Lung (tissue), 12 donors: ENCODE data around the gene EXOC6B. TPM values are rescaled to one million over a fixed set of nuclear protein-coding genes. Genes with fewer than 3 reads are reported as not detected.

ENCODE experiments used
- ATAC-seq: fragments of 200-7000 bp; cut with Tn5 transposase; one replicate; pipeline ENCODE4 v1.9.1; 2020; ENCODE audit warnings: moderate number of reproducible peaks; ENCODE audit not compliant: insufficient read depth, low FRiP score
- DNase-seq, 3 donors: peaks; one replicate each; pipeline ENCODE4 v3.0.0-alpha.2; 2013 to 2017
- H3K27ac ChIP-seq, 2 donors: one replicate each; pipeline ENCODE4 v1.5.1; 2013; ENCODE audit warnings: mild to moderate bottlenecking in 2 of 2, moderate library complexity in 2 of 2, control low read depth in 1 of 2, inconsistent platforms in 1 of 2, low read depth in 1 of 2, low read length in 1 of 2
- H3K27me3 ChIP-seq, 3 donors: one replicate each; pipeline ENCODE4 v1.5.1; 2013; ENCODE audit warnings: low read length in 2 of 3; ENCODE audit not compliant: control insufficient read depth in 3 of 3, insufficient read depth in 3 of 3
- H3K36me3 ChIP-seq, 4 donors: one replicate each; pipeline ENCODE4 v1.5.1; 2013; ENCODE audit warnings: low read length in 4 of 4, mild to moderate bottlenecking in 1 of 4, moderate library complexity in 1 of 4; ENCODE audit not compliant: control insufficient read depth in 4 of 4, insufficient read depth in 4 of 4
- H3K4me1 ChIP-seq, 5 donors: one replicate each; pipeline ENCODE4 v1.5.1; 2013; ENCODE audit warnings: low read length in 5 of 5, mild to moderate bottlenecking in 2 of 5, moderate library complexity in 1 of 5; ENCODE audit not compliant: control insufficient read depth in 5 of 5, insufficient read depth in 5 of 5
- H3K4me3 ChIP-seq: one replicate; pipeline ENCODE4 v1.5.1; 2013; ENCODE audit warnings: mild to moderate bottlenecking, control low read depth, moderate library complexity
- H3K9ac ChIP-seq, 2 donors: one replicate each; pipeline ENCODE4 v1.5.1; 2013; ENCODE audit warnings: low read length in 2 of 2, control low read depth in 1 of 2; ENCODE audit not compliant: insufficient read depth in 1 of 2
- H3K9me3 ChIP-seq, 4 donors: one replicate each; pipeline ENCODE4 v1.5.1; 2013; ENCODE audit warnings: low read length in 3 of 4, mild to moderate bottlenecking in 1 of 4, moderate library complexity in 1 of 4; ENCODE audit not compliant: control insufficient read depth in 4 of 4, insufficient read depth in 3 of 4
- WGBS, 2 donors: extraction: QIAGEN DNeasy Blood & Tissue Kit; methylation state at CpG; one replicate each; pipeline ENCODE4 v1.1.7; 2013; 5-methylcytosine and 5-hydroxymethylcytosine counted together
- polyA plus RNA-seq, 2 donors: library from polyadenylated mRNA; stranded (reverse); fragments of 200-250 nt; gene quantifications; one replicate each; pipeline ENCODE4 v1.2.1, GENCODE V29; 2013
- total RNA-seq, 2 donors: library from RNA; depleted of rRNA in 1 of 2; stranded (reverse); fragments of >200 nt in 1 of 2; gene quantifications; one replicate each; pipeline ENCODE4 v1.2.1, GENCODE V29; 2014 to 2021
- TF ChIP-seq, protein P1 (sequence below): IDR thresholded peaks from 2 replicates; pipeline ENCODE4 v1.5.1; 2012; ENCODE audit warnings: mild to moderate bottlenecking; ENCODE audit errors: control extremely low read depth, extremely low read depth
- donor health status: control.
- donor health status: control.
- donor health status: Bipolar disorder and iron deficiency.
- donor health status: healthy.
- donor health status: DM: yes; HTN: yes; CAD: no.

EXOC6B gene
- total and polyA plus RNA-seq, 4 donors, result 3.3 to 46.0 (median 12.7) TPM

DNA sequence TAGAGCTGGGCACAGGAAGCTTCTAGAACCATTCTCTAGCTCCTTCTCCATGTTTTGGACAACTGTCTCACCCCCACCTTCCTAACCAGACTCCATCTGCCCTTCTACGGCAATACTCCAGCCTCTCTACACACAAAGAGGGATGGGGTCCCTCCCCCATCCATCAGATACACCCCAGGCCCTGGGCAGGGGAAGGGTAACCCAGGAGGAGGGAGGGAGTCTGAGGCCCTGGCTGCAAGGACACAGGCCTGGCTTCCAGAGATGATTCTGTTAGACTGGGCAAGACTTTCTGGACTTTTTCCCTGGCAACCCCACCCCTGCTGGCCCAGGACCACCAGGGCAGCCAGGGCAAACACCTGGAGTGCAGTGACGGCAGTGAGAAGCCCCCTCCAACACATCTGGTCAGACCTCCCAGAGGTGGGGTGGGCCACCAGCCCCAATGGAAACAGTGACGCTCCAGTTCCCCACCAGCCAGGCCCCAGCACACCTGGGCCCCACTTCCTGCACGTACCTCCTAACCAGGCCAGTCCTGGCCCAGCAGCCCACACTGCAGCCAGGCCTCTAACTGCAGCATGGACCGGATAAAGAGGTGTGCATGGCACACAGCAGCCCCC, 684.7 kb downstream of the EXOC6B start:
- Histone ChIP-seq H3K27ac (no peak overlapping the region), H3K9ac (no peak overlapping the region), H3K4me3 (no peak overlapping the region), H3K36me3 (no peaks in the 10 kb centered on the region), H3K27me3 (peaks cover 0 to 23% (median 16%) of the 10 kb centered on the region in 3 donors), H3K9me3 (no peaks in the 10 kb centered on the region), H3K4me1 (peaks cover 0 to 38% (median 12%) of the 10 kb centered on the region in 5 donors)
- ATAC-seq (no peak), DNase-seq (no peak)
- 91% methylated on average over 5 of the region's 5 CpGs for WGBS, 2 donors
- TF ChIP-seq, protein P1, sequence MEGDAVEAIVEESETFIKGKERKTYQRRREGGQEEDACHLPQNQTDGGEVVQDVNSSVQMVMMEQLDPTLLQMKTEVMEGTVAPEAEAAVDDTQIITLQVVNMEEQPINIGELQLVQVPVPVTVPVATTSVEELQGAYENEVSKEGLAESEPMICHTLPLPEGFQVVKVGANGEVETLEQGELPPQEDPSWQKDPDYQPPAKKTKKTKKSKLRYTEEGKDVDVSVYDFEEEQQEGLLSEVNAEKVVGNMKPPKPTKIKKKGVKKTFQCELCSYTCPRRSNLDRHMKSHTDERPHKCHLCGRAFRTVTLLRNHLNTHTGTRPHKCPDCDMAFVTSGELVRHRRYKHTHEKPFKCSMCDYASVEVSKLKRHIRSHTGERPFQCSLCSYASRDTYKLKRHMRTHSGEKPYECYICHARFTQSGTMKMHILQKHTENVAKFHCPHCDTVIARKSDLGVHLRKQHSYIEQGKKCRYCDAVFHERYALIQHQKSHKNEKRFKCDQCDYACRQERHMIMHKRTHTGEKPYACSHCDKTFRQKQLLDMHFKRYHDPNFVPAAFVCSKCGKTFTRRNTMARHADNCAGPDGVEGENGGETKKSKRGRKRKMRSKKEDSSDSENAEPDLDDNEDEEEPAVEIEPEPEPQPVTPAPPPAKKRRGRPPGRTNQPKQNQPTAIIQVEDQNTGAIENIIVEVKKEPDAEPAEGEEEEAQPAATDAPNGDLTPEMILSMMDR, result no peak

DNA sequence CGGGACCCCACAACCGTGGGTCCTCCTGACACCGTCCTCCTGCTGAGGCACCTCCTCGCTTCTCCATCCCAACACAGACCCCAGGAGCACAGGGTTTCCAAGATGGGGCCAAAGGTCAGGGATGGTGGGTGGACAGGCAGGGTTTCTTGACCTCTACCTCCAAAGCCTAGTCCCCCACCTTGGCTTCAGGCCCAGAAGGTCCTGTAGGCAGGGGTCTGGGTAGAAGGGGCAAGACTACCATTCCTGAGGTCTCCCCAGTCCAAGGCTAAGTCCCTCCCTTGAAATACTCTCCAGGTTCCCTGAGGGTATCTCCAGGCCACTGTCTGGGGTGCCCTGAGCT, 685.2 kb downstream of the EXOC6B start:
- no peak for DNase-seq
- peaks cover 0 to 17% (median 11%) of the 10 kb centered on the region in 3 donors for H3K27me3 ChIP-seq
- no peak overlapping the region for H3K4me3 ChIP-seq
- H3K4me1 ChIP-seq, result peaks cover 0 to 33% (median 12%) of the 10 kb centered on the region in 5 donors
- 90 to 92% methylated on average over 4 of the region's 4 CpGs for WGBS, 2 donors
- TF ChIP-seq, protein P1, result no peak
- no peaks in the 10 kb centered on the region for H3K9me3 ChIP-seq
- H3K27ac ChIP-seq, result no peak overlapping the region
- no peak for ATAC-seq
- H3K36me3 ChIP-seq, result no peaks in the 10 kb centered on the region
- H3K9ac ChIP-seq, result no peak overlapping the region

DNA sequence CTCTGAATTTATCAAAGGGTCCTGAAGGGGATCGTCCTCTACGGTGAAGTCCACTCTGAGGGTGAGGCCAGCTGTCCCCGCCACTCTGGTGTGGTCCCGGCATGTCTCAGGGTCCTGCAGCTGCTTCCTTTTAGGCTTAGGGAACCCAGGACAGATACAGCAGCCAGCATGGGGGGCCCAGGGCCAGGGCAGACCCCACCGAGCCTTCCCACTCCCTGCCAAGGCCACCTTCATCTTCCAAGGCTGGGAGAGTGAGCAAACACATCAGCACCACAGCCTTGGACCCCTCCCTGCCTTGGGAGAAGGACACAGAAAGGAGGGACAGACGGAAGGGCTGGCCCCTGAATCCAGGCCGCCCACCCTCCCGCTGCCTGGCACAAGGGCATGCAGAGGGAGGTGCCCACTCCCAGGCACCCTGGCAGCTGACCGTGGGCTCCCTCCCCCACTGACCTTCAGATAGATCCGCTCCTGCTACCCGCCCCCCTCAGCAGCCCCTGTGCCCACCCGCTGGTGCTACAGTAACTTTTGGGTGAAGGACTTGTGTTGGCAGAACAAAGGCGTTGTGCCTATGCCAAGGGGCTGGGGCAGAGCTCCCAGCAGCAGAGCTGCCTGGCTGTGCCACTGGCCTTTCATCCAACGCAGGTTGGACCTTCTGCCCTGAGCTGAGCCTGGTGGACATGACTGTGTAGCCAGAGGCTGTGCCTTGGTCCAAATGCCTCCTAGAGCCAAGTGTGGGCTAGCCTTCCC, 685.8 kb downstream of the EXOC6B start:
- ATAC-seq, result no peak
- no peaks in the 10 kb centered on the region for H3K36me3 ChIP-seq
- no peaks in the 10 kb centered on the region for H3K9me3 ChIP-seq
- no peak for DNase-seq
- H3K27me3 ChIP-seq, result peaks cover 0 to 13% (median 6%) of the 10 kb centered on the region in 3 donors
- TF ChIP-seq, protein P1, result no peak
- WGBS, 2 donors, result 90 to 93% methylated on average over 14 of the region's 14 CpGs
- no peak overlapping the region for H3K27ac ChIP-seq
- H3K4me3 ChIP-seq, result no peak overlapping the region
- no peak overlapping the region for H3K9ac ChIP-seq
- H3K4me1 ChIP-seq, result peaks cover 0 to 29% (median 9%) of the 10 kb centered on the region in 5 donors
